Heart right ventricle (tissue), 16 donors: ENCODE results near the gene SDF2L1. TPM values are rescaled to one million over a fixed set of nuclear protein-coding genes. Genes with fewer than 3 reads are reported as not detected.

Source experiments
- ATAC-seq, 8 donors: fragments of 200-7000 bp; cut with Tn5 transposase; one replicate each; pipeline ENCODE4 v1.9.1; 2020; ENCODE audit warnings: mild to moderate bottlenecking in 8 of 8, moderate library complexity in 8 of 8, moderate number of reproducible peaks in 1 of 8
- DNase-seq, 2 donors: peaks; one replicate each; pipeline ENCODE4 v3.0.0-alpha.2; 2020
- H3K27ac ChIP-seq, 10 donors: fragments of 200-600 bp; sonication (generic) in 2 of 10; one replicate each; pipeline versions ENCODE4 v1.5.0 to v1.8.0; 2020 to 2022; ENCODE audit warnings: mild to moderate bottlenecking in 3 of 10
- H3K27me3 ChIP-seq, 7 donors: fragments of 200-600 bp; one replicate each; pipeline ENCODE4 v1.8.0; 2021 to 2022; ENCODE audit warnings: mild to moderate bottlenecking in 2 of 7
- H3K36me3 ChIP-seq, 9 donors: fragments of 200-600 bp; sonication (generic) in 1 of 9; one replicate each; pipeline versions ENCODE4 v1.5.0 to v1.8.0; 2020 to 2022; ENCODE audit warnings: mild to moderate bottlenecking in 2 of 9
- H3K4me1 ChIP-seq, 9 donors: fragments of 200-600 bp; sonication (generic) in 1 of 9; one replicate each; pipeline versions ENCODE4 v1.5.0 to v1.8.0; 2020 to 2022; ENCODE audit warnings: mild to moderate bottlenecking in 4 of 9
- H3K4me3 ChIP-seq, 10 donors: fragments of 200-600 bp; sonication (generic) in 2 of 10; one replicate each; pipeline versions ENCODE4 v1.5.0 to v1.8.0; 2020 to 2022; ENCODE audit warnings: mild to moderate bottlenecking in 7 of 10, moderate library complexity in 2 of 10
- H3K9me3 ChIP-seq, 11 donors: fragments of 200-600 bp in 10 of 11; sonication (generic) in 2 of 11; one replicate each; pipeline versions ENCODE4 v1.5.0 to v1.8.0; 2013 to 2022; ENCODE audit warnings: mild to moderate bottlenecking in 2 of 11, control low read depth in 1 of 11, moderate library complexity in 1 of 11
- WGBS, 2 donors: extraction: QIAGEN DNeasy Blood & Tissue Kit; methylation state at CpG; one replicate each; pipeline ENCODE4 v1.1.7; 2013; ENCODE audit warnings: inconsistent platforms in 1 of 2; 5-methylcytosine and 5-hydroxymethylcytosine counted together
- intact Hi-C, 10 donors: fragments of 100-400 bp; cut with DNase I; formaldehyde crosslinking; loops; one replicate each; pipeline versions ENCODE4 v1.11.1 to v1.14.2; 2022
- polyA plus RNA-seq, 2 donors: library from polyadenylated mRNA; stranded (reverse); fragments of 200-250 nt; gene quantifications; one replicate each; pipeline ENCODE4 v1.2.3, GENCODE V29; 2013
- total RNA-seq, 10 donors: library from RNA; stranded (reverse); fragmentation: NEBNext Ultra II Directional in 3 of 10; extraction: Animal tissue kit (Norgen Biotek cat#: 25700) in 3 of 10; gene quantifications; one replicate each; pipeline versions ENCODE4 v1.2.1 to v1.2.4, GENCODE V29; 2021 to 2023
- TF ChIP-seq, protein P1 (sequence below), 9 donors: fragments of 200-600 bp; sonication (generic) in 2 of 9; IDR thresholded peaks; one replicate each; pipeline versions ENCODE4 v1.5.0 to v1.8.0; 2021 to 2022; ENCODE audit warnings: antibody characterized with exemption in 9 of 9, mild to moderate bottlenecking in 5 of 9, moderate library complexity in 1 of 9
- donor health status: Arrhythmogenic right ventricular cardiomyopathy.
- donor health status: ischemic (EF 13 %, LVEDD 7.1; RV severe dilation, severe dysfunction).
- donor health status: healthy with polysubstance abuse.
- donor health status: DM: no; HTN: yes; CAD: no.
- donor health status: DM: no; HTN: no; CAD: no.
- donor health status: ischemic (EF 25% LVEDD 6.9; RV normal size, moderate dysfunction).
- donor health status: ischemic (EF 25% LVEDD 5.7; RV mildly dilated, moderate dysfunction).
- donor health status: healthy.
- donor health status: DM: yes; HTN: yes; CAD: no.
- donor health status: Ischemic cardiomyopathy.
- donor health status: ischemic (EF 35%, LVEDD 5.7; RV mildly dilated, moderate dysfunction).
- donor health status: nonischemic (EF 11% LVEDD 7.7; RV severe dilation, severe dysfunction).
- donor health status: DM: yes; HTN: yes; CAD: no.
- donor health status: PGD.
- donor health status: ischemic (EF 29% LVEDD 5.4; RV normal size, mild dysfunction).
- donor health status: nonischemic (EF 23%, LVEDD 6.1; RV moderate dilation, normal function).

Gene SDF2L1
- total and polyA plus RNA-seq, 12 donors = 10.8 to 325 (median 18.3) TPM

- DNase-seq (peak in 1 of 2 donors; percentile 41), ATAC-seq (peak in 7 of 8 donors; percentile 29 to 74 (median 52))
- H3K36me3 ChIP-seq = peaks cover 0 to 49% (median 8%) of the 10 kb centered on the region in 9 donors
- no peaks in the 10 kb centered on the region for H3K27me3 ChIP-seq
- WGBS, 2 donors = 50 to 51% methylated on average over 8 of the region's 8 CpGs
- H3K9me3 ChIP-seq = no peaks in the 10 kb centered on the region
- TF ChIP-seq, protein P1, sequence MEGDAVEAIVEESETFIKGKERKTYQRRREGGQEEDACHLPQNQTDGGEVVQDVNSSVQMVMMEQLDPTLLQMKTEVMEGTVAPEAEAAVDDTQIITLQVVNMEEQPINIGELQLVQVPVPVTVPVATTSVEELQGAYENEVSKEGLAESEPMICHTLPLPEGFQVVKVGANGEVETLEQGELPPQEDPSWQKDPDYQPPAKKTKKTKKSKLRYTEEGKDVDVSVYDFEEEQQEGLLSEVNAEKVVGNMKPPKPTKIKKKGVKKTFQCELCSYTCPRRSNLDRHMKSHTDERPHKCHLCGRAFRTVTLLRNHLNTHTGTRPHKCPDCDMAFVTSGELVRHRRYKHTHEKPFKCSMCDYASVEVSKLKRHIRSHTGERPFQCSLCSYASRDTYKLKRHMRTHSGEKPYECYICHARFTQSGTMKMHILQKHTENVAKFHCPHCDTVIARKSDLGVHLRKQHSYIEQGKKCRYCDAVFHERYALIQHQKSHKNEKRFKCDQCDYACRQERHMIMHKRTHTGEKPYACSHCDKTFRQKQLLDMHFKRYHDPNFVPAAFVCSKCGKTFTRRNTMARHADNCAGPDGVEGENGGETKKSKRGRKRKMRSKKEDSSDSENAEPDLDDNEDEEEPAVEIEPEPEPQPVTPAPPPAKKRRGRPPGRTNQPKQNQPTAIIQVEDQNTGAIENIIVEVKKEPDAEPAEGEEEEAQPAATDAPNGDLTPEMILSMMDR (IDR thresholded peaks at IDR 0.05) = peak in 7 of 9 donors; percentile 10 to 48 (median 41)
- H3K27ac ChIP-seq = peak overlapping the region in 4 of 10 donors; percentile 1 to 52 (median 32)
- intact Hi-C loops = loop anchor here in 3 of 10 donors (5.0 to 10.0 kb wide), 2 partner anchors 49 to 52 kb away; no protein-coding TSS in a partner anchor
- H3K4me3 ChIP-seq = no peak overlapping the region
- H3K4me1 ChIP-seq = peaks cover 0 to 64% (median 54%) of the 10 kb centered on the region in 9 donors
Measured at GRCh38 chr22:21624120-21624879, 17.8 kb upstream of the SDF2L1 start.

- intact Hi-C loops = loop anchor here in 7 of 10 donors (5.0 to 10.0 kb wide), 6 partner anchors 38 to 58 kb away; partner anchors contain the start of gene UBE2L3 (in 1 of the 7)
- Histone ChIP-seq H3K4me3 (no peak overlapping the region), H3K4me1 (peaks cover 0 to 62% (median 60%) of the 10 kb centered on the region in 9 donors), H3K27me3 (no peaks in the 10 kb centered on the region), H3K27ac (peak overlapping the region in 2 of 10 donors; percentile 34 to 52), H3K36me3 (peaks cover 0 to 44% (median 8%) of the 10 kb centered on the region in 9 donors), H3K9me3 (no peaks in the 10 kb centered on the region)
- DNase-seq (no peak), ATAC-seq (no peak)
- 73 to 85% methylated on average over 12 of the region's 12 CpGs for WGBS, 2 donors
- TF ChIP-seq, protein P1 (IDR thresholded peaks at IDR 0.05) = no peak
Measured at GRCh38 chr22:21624880-21625791, 17.0 kb upstream of the SDF2L1 start.

DNA sequence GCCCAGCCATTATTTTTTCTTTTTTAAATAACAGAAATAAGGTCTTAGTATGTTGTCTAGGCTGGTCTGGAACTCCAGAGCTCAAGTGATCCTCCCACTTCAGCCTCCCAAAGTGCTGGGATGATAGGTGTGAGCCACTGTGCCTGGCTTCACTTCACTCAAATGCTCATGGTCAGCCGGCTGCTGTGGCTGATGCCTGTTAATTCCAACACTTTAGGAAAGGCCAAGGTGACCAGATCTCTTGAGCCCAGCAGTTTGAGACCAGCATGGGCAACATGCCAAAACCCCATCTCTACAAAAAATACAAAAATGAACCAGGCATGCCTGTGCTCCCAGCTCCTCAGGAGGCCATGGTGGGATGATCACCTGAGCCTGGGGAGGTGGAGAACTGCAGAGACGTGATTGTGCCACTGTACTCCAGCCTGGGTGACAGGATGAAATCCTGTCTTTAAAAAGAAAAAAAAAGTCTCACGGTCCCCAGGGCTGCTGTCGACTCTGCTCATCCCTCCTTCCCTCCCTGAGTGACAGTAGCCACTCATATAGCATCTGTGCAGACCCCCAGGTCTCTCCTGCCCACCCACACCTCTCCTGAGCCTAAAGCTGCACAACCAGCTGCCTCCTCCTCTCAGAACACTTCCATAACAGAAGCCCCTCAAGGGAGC is 15.9 kb upstream of the SDF2L1 start:
- H3K4me3 ChIP-seq = no peak overlapping the region
- 65 to 67% methylated on average over 4 of the region's 4 CpGs for WGBS, 2 donors
- H3K27ac ChIP-seq = no peak overlapping the region
- DNase-seq (no peak), ATAC-seq (no peak)
- H3K27me3 ChIP-seq = no peaks in the 10 kb centered on the region
- H3K36me3 ChIP-seq = peaks cover 0 to 40% (median 8%) of the 10 kb centered on the region in 9 donors
- intact Hi-C loops = loop anchor here in 6 of 10 donors (5.0 to 10.0 kb wide), 5 partner anchors 39 to 59 kb away; partner anchors contain the start of gene UBE2L3 (in 1 of the 6)
- no peaks in the 10 kb centered on the region for H3K9me3 ChIP-seq
- peaks cover 0 to 66% (median 53%) of the 10 kb centered on the region in 9 donors for H3K4me1 ChIP-seq
- TF ChIP-seq, protein P1 (IDR thresholded peaks at IDR 0.05) = no peak
